CD4-positive, alpha-beta T cell (primary cell): Measurements from ENCODE around the gene CHRNA9. TPM values are rescaled to one million over a fixed set of nuclear protein-coding genes. Genes with fewer than 3 reads are reported as not detected.

Experiments used
- ATAC-seq: fragments of 200-7000 bp; cut with Tn5 transposase; one replicate; pipeline ENCODE4 v1.10.0; 2022; ENCODE audit warnings: mild to moderate bottlenecking; ENCODE audit not compliant: poor library complexity
- CTCF ChIA-PET: fragments of 350-600 bp; sonication (Branson Sonifier 250); formaldehyde crosslinking; loops from one replicate; lab custom pipeline; 2021; ENCODE audit warnings: antibody characterized with exemption, inconsistent platforms; lab: Charles Lee
- POLR2A ChIA-PET: fragments of 350-600 bp; sonication (Branson Sonifier 250); formaldehyde crosslinking; loops from one replicate; lab custom pipeline; 2021; ENCODE audit warnings: antibody characterized with exemption, inconsistent platforms; lab: Charles Lee
- DNase-seq, 14 experiments: peaks; one replicate each; pipeline ENCODE4 v3.0.0-alpha.2; 2013 to 2020; ENCODE audit warnings: mixed read lengths in 2 of 14
- H3K27ac ChIP-seq, 2 donors: one replicate each; pipeline versions ENCODE4 v1.5.1 to v1.7.0; 2013; ENCODE audit warnings: low read length in 2 of 2, low read depth in 1 of 2, mild to moderate bottlenecking in 1 of 2
- H3K27me3 ChIP-seq, 2 experiments: 1 replicate in 1 of 2; 2 replicates in 1 of 2; pipeline versions ENCODE4 v1.6.1 to v1.7.0; 2013; ENCODE audit warnings: low read length in 2 of 2, control low read depth in 1 of 2, mild to moderate bottlenecking in 1 of 2, moderate library complexity in 1 of 2; ENCODE audit not compliant: insufficient read depth in 2 of 2, control insufficient read depth in 1 of 2
- H3K36me3 ChIP-seq: one replicate; pipeline ENCODE4 v1.6.1; 2013; ENCODE audit warnings: low read length, control low read depth; ENCODE audit not compliant: insufficient read depth
- H3K4me1 ChIP-seq: one replicate; pipeline ENCODE4 v1.6.1; 2013; ENCODE audit warnings: low read length, control low read depth; ENCODE audit not compliant: insufficient read depth
- H3K4me3 ChIP-seq: one replicate; pipeline ENCODE4 v1.5.1; 2013; ENCODE audit warnings: mild to moderate bottlenecking, low read length, moderate library complexity
- H3K9me3 ChIP-seq, 2 experiments: 1 replicate in 1 of 2; 2 replicates in 1 of 2; pipeline versions ENCODE4 v1.6.1 to v1.7.0; 2013; ENCODE audit warnings: low read length in 2 of 2, mild to moderate bottlenecking in 2 of 2, control low read depth in 1 of 2, moderate library complexity in 1 of 2; ENCODE audit not compliant: control insufficient read depth in 1 of 2, insufficient read depth in 1 of 2
- H3K27ac Mint-ChIP-seq: one replicate; pipeline ENCODE4 v1.8.0; 2020; ENCODE audit warnings: mixed read lengths
- H3K27me3 Mint-ChIP-seq: one replicate; pipeline ENCODE4 v1.8.0; 2021; ENCODE audit warnings: mixed read lengths
- H3K36me3 Mint-ChIP-seq: one replicate; pipeline ENCODE4 v1.8.0; 2021; ENCODE audit warnings: low read depth, mixed read lengths
- H3K4me1 Mint-ChIP-seq: one replicate; pipeline ENCODE4 v1.8.0; 2021; ENCODE audit warnings: low read depth, mixed read lengths
- H3K4me3 Mint-ChIP-seq: one replicate; pipeline ENCODE4 v1.8.0; 2020; ENCODE audit warnings: mild to moderate bottlenecking, mixed read lengths
- H3K9me3 Mint-ChIP-seq: one replicate; pipeline ENCODE4 v1.8.0; 2020; ENCODE audit warnings: mixed read lengths
- CTCF ChIP-seq: fragments of 200-600 bp; IDR thresholded peaks from one replicate; pipeline ENCODE4 v1.8.0; 2022; ENCODE audit warnings: antibody characterized with exemption, mild to moderate bottlenecking
- intact Hi-C, 2 experiments: fragments of 100-400 bp; cut with DNase I in 1 of 2; cut with micrococcal nuclease in 1 of 2; formaldehyde crosslinking; loops; one replicate each; pipeline versions ENCODE4 v1.15.1 to v1.9.0; 2023 to 2025; cut with DNase I, micrococcal nuclease
- total RNA-seq, 174 experiments: library from RNA in 2 of 174; stranded (reverse) in 2 of 174; gene quantifications; one replicate each; pipeline ENCODE4 v1.2.3 and lab custom pipeline; 2021 to 2026

Gene CHRNA9
- total RNA-seq, 2 experiments from 2014 or later: not detected

GRCh38 chr4:40403081-40403480, 67.9 kb downstream of the CHRNA9 start:
- intact Hi-C loops: no loop called here

More at GRCh38 chr4:40403081-40403480, 67.9 kb downstream of the CHRNA9 start:
- H3K4me3 ChIP-seq: no peak overlapping the region
- Mint-ChIP-seq H3K9me3 (peaks cover 8% of the 10 kb centered on the region), H3K4me1 (no peaks in the 10 kb centered on the region), H3K36me3 (no peaks in the 10 kb centered on the region), H3K4me3 (no peak overlapping the region), H3K27me3 (no peaks in the 10 kb centered on the region), H3K27ac (no peak overlapping the region)
- H3K9me3 ChIP-seq: peaks cover 0 to 8% of the 10 kb centered on the region in 2 experiments
- no peak for DNase-seq
- POLR2A ChIA-PET: no interaction called here
- no peaks in the 10 kb centered on the region for H3K36me3 ChIP-seq
- no peak overlapping the region for H3K27ac ChIP-seq
- no peaks in the 10 kb centered on the region for H3K27me3 ChIP-seq
- CTCF ChIA-PET: no interaction called here
- no peak for TF ChIP-seq CTCF
- H3K4me1 ChIP-seq: no peaks in the 10 kb centered on the region
- ATAC-seq: no peak

Other genes with a start within 250 kb of the CHRNA9 start
- gene RHOH, start 138.3 kb upstream of the CHRNA9 start, total RNA-seq: 100 to 1,000 TPM; 302 to 317 TPM